Endothelial cell (in vitro differentiated cells): ENCODE measurements around the gene IDH2. TPM values are rescaled to one million over a fixed set of nuclear protein-coding genes. Genes with fewer than 3 reads are reported as not detected.
A peak's percentile ranks its signal among the peaks of the same experiment; 100 is the strongest.

ENCODE experiments used
- DNase-seq: peaks from one replicate; pipeline ENCODE4 v3.0.0; 2021; ENCODE audit warnings: low spot score
- H3K27ac Mint-ChIP-seq: one replicate; pipeline ENCODE4 v1.8.0; 2021; ENCODE audit warnings: mixed read lengths, inconsistent platforms; ENCODE audit not compliant: unreplicated experiment
- H3K27me3 Mint-ChIP-seq: one replicate; pipeline ENCODE4 v1.8.0; 2021; ENCODE audit warnings: mild to moderate bottlenecking, moderate library complexity, mixed read lengths, inconsistent platforms; ENCODE audit not compliant: unreplicated experiment
- H3K36me3 Mint-ChIP-seq: one replicate; pipeline ENCODE4 v1.8.0; 2021; ENCODE audit warnings: mild to moderate bottlenecking, low read depth, mixed read lengths, inconsistent platforms; ENCODE audit not compliant: unreplicated experiment
- H3K4me1 Mint-ChIP-seq: one replicate; pipeline ENCODE4 v1.8.0; 2021; ENCODE audit warnings: mild to moderate bottlenecking, mixed read lengths, inconsistent platforms; ENCODE audit not compliant: unreplicated experiment
- H3K4me3 Mint-ChIP-seq: one replicate; pipeline ENCODE4 v1.8.0; 2021; ENCODE audit warnings: mild to moderate bottlenecking, mixed read lengths, inconsistent platforms; ENCODE audit not compliant: unreplicated experiment
- H3K9me3 Mint-ChIP-seq: one replicate; pipeline ENCODE4 v1.8.0; 2021; ENCODE audit warnings: mixed read lengths, inconsistent platforms; ENCODE audit not compliant: unreplicated experiment
- CTCF ChIP-seq: fragments of 200-600 bp; sonication (generic); IDR thresholded peaks from one replicate; pipeline ENCODE4 v1.5.0; 2021; ENCODE audit warnings: antibody characterized with exemption; ENCODE audit not compliant: unreplicated experiment
- total RNA-seq: library from RNA; stranded (reverse); fragmentation: NEBNext Ultra II Directional; extraction: Animal tissue kit (Norgen Biotek cat#: 25700); gene quantifications from one replicate; pipeline ENCODE4 v1.2.1, GENCODE V29; 2021; ENCODE audit not compliant: unreplicated experiment

The IDH2 gene
- total RNA-seq, 1 donor from 2014 or later = 133 TPM

DNA sequence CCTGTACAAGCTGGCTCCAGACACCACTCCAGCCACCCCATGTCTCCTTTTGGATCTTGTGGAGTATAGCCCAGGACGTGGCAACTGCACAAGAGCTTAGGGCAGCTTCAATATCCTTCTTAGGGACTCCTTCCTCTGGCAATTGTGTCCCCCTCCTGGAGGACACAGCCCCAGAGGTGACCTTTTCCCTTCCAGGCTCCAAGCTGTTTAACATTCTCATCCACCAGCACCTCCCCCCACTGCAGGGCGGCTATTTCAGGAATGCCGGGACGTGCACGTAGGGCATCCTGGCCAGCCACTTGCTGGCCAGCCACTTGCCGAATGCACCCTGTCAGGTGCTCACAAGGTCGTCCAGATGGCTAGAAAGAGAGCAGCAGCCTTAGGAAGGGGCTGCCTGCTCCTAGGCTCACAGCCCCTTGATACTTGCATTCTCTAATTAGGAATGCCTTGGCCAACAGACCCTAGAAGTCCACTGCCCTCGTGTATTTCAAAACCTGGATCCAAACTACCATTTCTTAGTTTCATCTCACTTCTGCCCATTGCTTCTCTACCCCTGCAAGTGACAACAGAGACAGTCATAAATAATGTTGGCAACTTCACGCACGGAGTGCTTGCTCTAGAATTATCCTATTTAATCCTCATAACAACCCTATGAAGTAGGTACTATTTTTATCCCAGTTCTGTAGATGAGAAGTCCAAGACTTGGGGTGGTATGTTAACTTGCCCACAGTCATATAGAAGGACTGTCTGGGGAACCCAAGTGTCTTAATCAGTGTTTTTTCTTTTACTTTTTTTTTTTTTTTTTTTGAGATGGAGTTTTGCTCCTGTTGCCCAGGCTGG is 24.5 kb upstream of the IDH2 start:
- H3K4me1 Mint-ChIP-seq = peaks cover 5% of the 10 kb centered on the region
- H3K4me3 Mint-ChIP-seq = no peak overlapping the region

DNA sequence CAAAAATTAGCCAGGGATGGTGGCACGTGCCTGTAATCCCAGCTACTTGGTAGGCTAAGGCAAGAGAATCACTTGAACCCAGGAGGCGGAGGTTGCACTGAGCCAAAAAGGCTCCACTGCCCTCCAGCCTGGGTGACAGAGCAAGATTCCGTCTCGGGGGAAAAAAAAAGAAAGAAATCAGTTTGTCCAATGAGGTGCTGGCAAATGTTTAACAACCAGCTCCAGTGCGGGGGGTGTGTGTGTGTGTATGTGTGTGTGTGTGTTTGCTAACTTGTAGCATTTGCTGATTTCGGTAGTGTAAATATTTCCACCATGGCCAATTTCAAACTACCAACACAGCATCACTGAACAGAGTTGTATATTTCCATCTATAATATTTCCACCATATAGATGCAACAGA is 23.8 kb upstream of the IDH2 start:
- no peak overlapping the region for H3K4me3 Mint-ChIP-seq
- peaks cover 5% of the 10 kb centered on the region for H3K4me1 Mint-ChIP-seq
- no peak for DNase-seq
- TF ChIP-seq CTCF = no peak
- no peaks in the 10 kb centered on the region for H3K9me3 Mint-ChIP-seq
- H3K36me3 Mint-ChIP-seq = no peaks in the 10 kb centered on the region
- H3K27ac Mint-ChIP-seq = no peak overlapping the region
- peaks cover 8% of the 10 kb centered on the region for H3K27me3 Mint-ChIP-seq

More for the DNA sequence above, 24.5 kb upstream of the IDH2 start:
- Mint-ChIP-seq H3K27me3 (peaks cover 8% of the 10 kb centered on the region), H3K36me3 (no peaks in the 10 kb centered on the region), H3K9me3 (no peaks in the 10 kb centered on the region), H3K27ac (no peak overlapping the region)
- DNase-seq = peak; percentile 46
- no peak for TF ChIP-seq CTCF

DNA sequence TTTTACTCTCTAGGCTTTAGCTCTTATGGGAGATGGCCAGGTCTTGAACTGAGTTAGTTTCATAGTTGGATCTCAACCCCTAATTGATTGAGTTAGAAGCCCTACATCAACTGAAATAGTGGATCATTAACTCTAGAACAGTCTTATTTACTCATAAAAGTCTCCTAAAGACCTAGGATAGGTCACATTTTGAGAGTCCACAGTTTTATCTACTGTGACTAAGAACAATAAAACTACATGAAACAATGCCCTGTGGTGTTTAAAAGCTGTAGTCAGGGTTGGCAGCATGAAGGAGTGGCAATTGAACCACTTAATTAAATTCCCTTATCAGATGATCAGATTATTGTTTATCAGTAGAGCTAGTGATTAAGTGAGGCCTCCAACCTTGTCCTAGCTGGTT is 22.2 kb upstream of the IDH2 start:
- peaks cover 8% of the 10 kb centered on the region for H3K27me3 Mint-ChIP-seq
- H3K9me3 Mint-ChIP-seq = no peaks in the 10 kb centered on the region
- no peaks in the 10 kb centered on the region for H3K36me3 Mint-ChIP-seq
- H3K4me3 Mint-ChIP-seq = no peak overlapping the region
- TF ChIP-seq CTCF = no peak
- DNase-seq = no peak
- H3K27ac Mint-ChIP-seq = no peak overlapping the region
- peaks cover 5% of the 10 kb centered on the region for H3K4me1 Mint-ChIP-seq

- no peak overlapping the region for H3K4me3 Mint-ChIP-seq
- peaks cover 5% of the 10 kb centered on the region for H3K27me3 Mint-ChIP-seq
- no peaks in the 10 kb centered on the region for H3K36me3 Mint-ChIP-seq
- H3K9me3 Mint-ChIP-seq = no peaks in the 10 kb centered on the region
- no peak for TF ChIP-seq CTCF
- no peak overlapping the region for H3K27ac Mint-ChIP-seq
- DNase-seq = no peak
- no peaks in the 10 kb centered on the region for H3K4me1 Mint-ChIP-seq
These were observed 18.8 kb upstream of the IDH2 start for GRCh38 chr15:90121086-90121485.

GRCh38 chr15:90119367-90119766 is 17.1 kb upstream of the IDH2 start:
- no peaks in the 10 kb centered on the region for H3K9me3 Mint-ChIP-seq
- H3K27ac Mint-ChIP-seq = no peak overlapping the region
- DNase-seq = no peak
- H3K4me1 Mint-ChIP-seq = no peaks in the 10 kb centered on the region
- peaks cover 4% of the 10 kb centered on the region for H3K36me3 Mint-ChIP-seq
- H3K4me3 Mint-ChIP-seq = no peak overlapping the region
- no peaks in the 10 kb centered on the region for H3K27me3 Mint-ChIP-seq
- no peak for TF ChIP-seq CTCF
